Adrenal gland (tissue), 5 donors: Measurements from ENCODE around the gene ANKRD37.

Experiments
- CTCF ChIP-seq, 6 experiments: fragments of 450-650 bp in 4 of 6; fragments of 200-600 bp in 2 of 6; sonication (generic) in 1 of 6; IDR thresholded peaks; 1 replicate in 5 of 6; 2 replicates in 1 of 6; pipeline versions ENCODE4 v1.5.1 to v1.8.0; 2016 to 2021; ENCODE audit warnings: antibody characterized with exemption in 6 of 6, mild to moderate bottlenecking in 2 of 6, moderate library complexity in 1 of 6
- POLR2A ChIP-seq, 2 donors: fragments of 450-650 bp; IDR thresholded peaks; one replicate each; pipeline ENCODE4 v1.6.1; 2017; ENCODE audit warnings: antibody characterized with exemption in 2 of 2, mild to moderate bottlenecking in 2 of 2, moderate library complexity in 1 of 2
- donor health status: DM: no; HTN: no; CAD: no.

DNA sequence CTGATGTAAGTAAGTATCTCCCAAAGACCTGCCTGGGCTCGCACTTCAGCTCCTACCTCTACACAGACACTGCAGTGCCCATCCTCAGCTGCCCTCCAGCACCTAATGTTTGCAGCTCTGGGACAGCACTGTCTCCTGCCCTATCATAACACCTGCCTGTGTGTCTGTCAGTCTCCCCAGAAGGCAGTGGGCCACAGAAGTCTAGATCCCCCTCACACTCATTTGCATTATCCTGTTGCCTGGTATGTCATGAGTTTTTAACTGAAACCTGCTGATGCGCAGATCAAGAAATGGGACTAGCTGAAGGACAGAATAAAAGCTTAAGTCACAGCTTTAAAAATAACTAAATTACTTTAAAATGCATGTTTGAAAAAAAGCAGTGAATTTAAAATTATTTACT is 43.9 kb upstream of the ANKRD37 start:
- TF ChIP-seq CTCF (IDR thresholded peaks at IDR 0.05): no peak
- TF ChIP-seq POLR2A (IDR thresholded peaks at IDR 0.05): no peak
